Trophoblast cell (in vitro differentiated cells and primary cell): Measurements from ENCODE around the gene SERPINE1.

ENCODE experiments used
- DNase-seq, 2 donors: peaks; one replicate each; pipeline ENCODE4 v3.0.0-alpha.2; 2016
- H2AFZ ChIP-seq: 2 replicates; pipeline ENCODE4 v1.6.1; 2013; ENCODE audit warnings: low read length, moderate library complexity, mild to moderate bottlenecking; ENCODE audit not compliant: insufficient read depth, poor library complexity
- H2AK5ac ChIP-seq: 2 replicates; pipeline ENCODE4 v1.6.1; 2013; ENCODE audit warnings: mild to moderate bottlenecking, low read length
- H2BK120ac ChIP-seq: 2 replicates; pipeline ENCODE4 v1.6.1; 2013; ENCODE audit warnings: low read length, mild to moderate bottlenecking, moderate library complexity; ENCODE audit not compliant: insufficient read depth, poor library complexity
- H2BK12ac ChIP-seq: 2 replicates; pipeline ENCODE4 v1.6.1; 2013; ENCODE audit warnings: mild to moderate bottlenecking, low read length, moderate library complexity
- H2BK5ac ChIP-seq: 2 replicates; pipeline ENCODE4 v1.6.1; 2013; ENCODE audit warnings: low read length, low read depth, moderate library complexity, mild to moderate bottlenecking; ENCODE audit not compliant: poor library complexity
- H3K14ac ChIP-seq: 2 replicates; pipeline ENCODE4 v1.6.1; 2013; ENCODE audit warnings: mild to moderate bottlenecking, low read length
- H3K18ac ChIP-seq: 2 replicates; pipeline ENCODE4 v1.6.1; 2013; ENCODE audit warnings: mild to moderate bottlenecking, low read length
- H3K23ac ChIP-seq: 2 replicates; pipeline ENCODE4 v1.6.1; 2013; ENCODE audit warnings: low read length
- H3K27ac ChIP-seq: 2 replicates; pipeline ENCODE4 v1.5.1; 2013; ENCODE audit warnings: low read depth, mild to moderate bottlenecking, inconsistent platforms, low read length, moderate library complexity
- H3K27me3 ChIP-seq: 2 replicates; pipeline ENCODE4 v1.6.1; 2013; ENCODE audit warnings: inconsistent platforms, mild to moderate bottlenecking, low read length, moderate library complexity; ENCODE audit not compliant: insufficient read depth
- H3K36me3 ChIP-seq, 2 experiments: 1 replicate in 1 of 2; 2 replicates in 1 of 2; pipeline ENCODE4 v1.6.1; 2013; ENCODE audit warnings: low read length in 2 of 2, mild to moderate bottlenecking in 2 of 2, moderate library complexity in 1 of 2; ENCODE audit not compliant: insufficient read depth in 2 of 2, control insufficient read depth in 1 of 2
- H3K4ac ChIP-seq: 2 replicates; pipeline ENCODE4 v1.6.1; 2013; ENCODE audit warnings: low read depth, mild to moderate bottlenecking, low read length, moderate library complexity
- H3K4me1 ChIP-seq, 2 experiments: 1 replicate in 1 of 2; 2 replicates in 1 of 2; pipeline ENCODE4 v1.6.1; 2013; ENCODE audit warnings: low read length in 2 of 2, mild to moderate bottlenecking in 2 of 2, moderate library complexity in 1 of 2; ENCODE audit not compliant: insufficient read depth in 2 of 2, control insufficient read depth in 1 of 2
- H3K4me2 ChIP-seq: 2 replicates; pipeline ENCODE4 v1.6.1; 2013; ENCODE audit warnings: inconsistent platforms, mild to moderate bottlenecking, low read length, moderate library complexity
- H3K4me3 ChIP-seq: 2 replicates; pipeline ENCODE4 v1.5.1; 2013; ENCODE audit warnings: mild to moderate bottlenecking, low read depth, low read length, inconsistent platforms
- H3K79me1 ChIP-seq: one replicate; pipeline ENCODE4 v1.6.1; 2013; ENCODE audit warnings: low read length
- H3K79me2 ChIP-seq: 2 replicates; pipeline ENCODE4 v1.6.1; 2013; ENCODE audit warnings: low read length, mild to moderate bottlenecking; ENCODE audit not compliant: control insufficient read depth, insufficient read depth, poor library complexity
- H3K9ac ChIP-seq: 2 replicates; pipeline ENCODE4 v1.6.1; 2013; ENCODE audit warnings: mild to moderate bottlenecking, low read length
- H3K9me3 ChIP-seq: 2 replicates; pipeline ENCODE4 v1.6.1; 2013; ENCODE audit warnings: low read depth, mild to moderate bottlenecking, control low read depth, inconsistent platforms, low read length; ENCODE audit not compliant: insufficient read depth
- H4K12ac ChIP-seq: 2 replicates; pipeline ENCODE4 v1.6.1; 2013; ENCODE audit warnings: low read depth, mild to moderate bottlenecking, low read length, moderate library complexity
- H4K8ac ChIP-seq: 2 replicates; pipeline ENCODE4 v1.6.1; 2013; ENCODE audit warnings: low read depth, mild to moderate bottlenecking, low read length, moderate library complexity
- H4K91ac ChIP-seq: one replicate; pipeline ENCODE4 v1.6.1; 2013; ENCODE audit warnings: low read depth, mild to moderate bottlenecking, low read length, moderate library complexity
- WGBS: extraction: QIAGEN DNeasy Blood & Tissue Kit; methylation state at CpG from one replicate; pipeline ENCODE4 v1.1.7; 2013; ENCODE audit warnings: missing lambda C conversion rate; ENCODE audit not compliant: insufficient read length, insufficient coverage; ENCODE audit errors: extremely low coverage; 5-methylcytosine and 5-hydroxymethylcytosine counted together

SERPINE1 gene

GRCh38 chr7:101160910-101161309 is 34.0 kb downstream of the SERPINE1 start:
- peak overlapping the region; percentile 29 for H4K91ac ChIP-seq
- H2BK12ac ChIP-seq: peak overlapping the region; percentile 20
- no peak overlapping the region for H4K12ac ChIP-seq
- H3K27me3 ChIP-seq: peaks cover 2% of the 10 kb centered on the region
- peak overlapping the region; percentile 90 for H3K27ac ChIP-seq
- no peak overlapping the region for H2AFZ ChIP-seq
- H3K9me3 ChIP-seq: no peaks in the 10 kb centered on the region
- DNase-seq: no peak
- H3K4me3 ChIP-seq: no peak overlapping the region
- H3K14ac ChIP-seq: no peak overlapping the region
- no peaks in the 10 kb centered on the region for H3K79me2 ChIP-seq
- H3K79me1 ChIP-seq: peaks cover 17% of the 10 kb centered on the region
- peak overlapping the region; percentile 30 for H3K4ac ChIP-seq
- no peak overlapping the region for H4K8ac ChIP-seq
- peaks cover 15 to 19% of the 10 kb centered on the region in 2 experiments for H3K36me3 ChIP-seq
- H3K4me2 ChIP-seq: no peak overlapping the region
- no peak overlapping the region for H3K23ac ChIP-seq
- H2BK5ac ChIP-seq: peak overlapping the region; percentile 18
- peaks cover 56 to 71% of the 10 kb centered on the region in 2 experiments for H3K4me1 ChIP-seq
- no peak overlapping the region for H3K9ac ChIP-seq
- H3K18ac ChIP-seq: no peak overlapping the region
- peak overlapping the region; percentile 18 for H2BK120ac ChIP-seq
- H2AK5ac ChIP-seq: no peak overlapping the region

- Histone ChIP-seq H3K9me3 (no peaks in the 10 kb centered on the region), H3K14ac (no peak overlapping the region), H3K4ac (no peak overlapping the region), H3K9ac (no peak overlapping the region), H4K8ac (peak overlapping the region; percentile 30), H2BK12ac (peak overlapping the region; percentile 37), H3K27me3 (peaks cover 7% of the 10 kb centered on the region), H2BK120ac (peak overlapping the region; percentile 27), H3K36me3 (peaks cover 15 to 19% of the 10 kb centered on the region in 2 experiments), H3K79me1 (peaks cover 14% of the 10 kb centered on the region), H4K12ac (no peak overlapping the region), H2BK5ac (peak overlapping the region; percentile 54), H3K18ac (peak overlapping the region; percentile 9), H3K23ac (no peak overlapping the region), H3K4me3 (no peak overlapping the region), H3K79me2 (no peaks in the 10 kb centered on the region), H3K4me1 (peaks cover 54 to 68% of the 10 kb centered on the region in 2 experiments), H3K27ac (peak overlapping the region; percentile 90), H3K4me2 (peak overlapping the region; percentile 90), H2AFZ (no peak overlapping the region), H4K91ac (peak overlapping the region; percentile 53), H2AK5ac (no peak overlapping the region)
- no CpG with 5 or more reads among the region's 17 CpGs for whole genome bisulfite sequencing
- DNase-seq: peak; percentile 21 to 57
These were observed 35.0 kb downstream of the SERPINE1 start for GRCh38 chr7:101161692-101162471.

GRCh38 chr7:101162551-101163278 is 35.8 kb downstream of the SERPINE1 start:
- H3K79me2 ChIP-seq: no peaks in the 10 kb centered on the region
- H3K4me1 ChIP-seq: peaks cover 51 to 65% of the 10 kb centered on the region in 2 experiments
- H3K4me2 ChIP-seq: peak overlapping the region; percentile 90

GRCh38 chr7:101163279-101164070 is 36.6 kb downstream of the SERPINE1 start:
- peaks cover 14% of the 10 kb centered on the region for H3K79me1 ChIP-seq
- H3K4me3 ChIP-seq: peak overlapping the region; percentile 65
- peak overlapping the region; percentile 65 for H4K91ac ChIP-seq
- no peak overlapping the region for H4K12ac ChIP-seq
- peaks cover 14% of the 10 kb centered on the region in 2 experiments for H3K36me3 ChIP-seq
- no peak overlapping the region for H3K4ac ChIP-seq
- H3K23ac ChIP-seq: no peak overlapping the region
- DNase-seq: peak; percentile 22 to 41
- no CpG with 5 or more reads among the region's 92 CpGs for WGBS
- peak overlapping the region; percentile 90 for H3K27ac ChIP-seq
- H3K9ac ChIP-seq: no peak overlapping the region
- no peak overlapping the region for H2BK12ac ChIP-seq
- peaks cover 51 to 68% of the 10 kb centered on the region in 2 experiments for H3K4me1 ChIP-seq
- H3K27me3 ChIP-seq: peaks cover 9% of the 10 kb centered on the region
- H3K18ac ChIP-seq: no peak overlapping the region
- H3K9me3 ChIP-seq: no peaks in the 10 kb centered on the region
- no peak overlapping the region for H4K8ac ChIP-seq
- peak overlapping the region; percentile 90 for H3K4me2 ChIP-seq
- no peak overlapping the region for H2AFZ ChIP-seq
- H3K14ac ChIP-seq: no peak overlapping the region
- H2BK120ac ChIP-seq: no peak overlapping the region
- no peak overlapping the region for H2BK5ac ChIP-seq
- H2AK5ac ChIP-seq: no peak overlapping the region
- H3K79me2 ChIP-seq: no peaks in the 10 kb centered on the region

More at GRCh38 chr7:101162551-101163278, 35.8 kb downstream of the SERPINE1 start:
- Histone ChIP-seq H3K23ac (no peak overlapping the region), H3K79me1 (peaks cover 14% of the 10 kb centered on the region), H3K14ac (peak overlapping the region; percentile 76), H3K4me3 (peak overlapping the region; percentile 71), H2BK5ac (peak overlapping the region; percentile 70), H3K9me3 (no peaks in the 10 kb centered on the region), H4K91ac (peak overlapping the region; percentile 65), H4K8ac (peak overlapping the region; percentile 79), H4K12ac (no peak overlapping the region), H3K9ac (peak overlapping the region; percentile 19), H2BK120ac (peak overlapping the region; percentile 34), H2AK5ac (no peak overlapping the region), H3K18ac (peak overlapping the region; percentile 66), H3K27ac (peak overlapping the region; percentile 90), H2BK12ac (no peak overlapping the region), H3K27me3 (peaks cover 9% of the 10 kb centered on the region), H2AFZ (peak overlapping the region; percentile 57), H3K4ac (peak overlapping the region; percentile 16), H3K36me3 (peaks cover 15 to 19% of the 10 kb centered on the region in 2 experiments)
- no CpG with 5 or more reads among the region's 74 CpGs for WGBS
- DNase-seq: peak; percentile 57 to 70
